ENCODE results near the gene IL21R.

GRCh38 chr16:27463741-27464591 lies 62.0 kb downstream of the IL21R start:
- TF ChIP-seq CTCF (IDR thresholded peaks at IDR 0.05; ENCODE audit: low read length) (no peak), EZH2 (optimal IDR thresholded peaks at IDR 0.05; ENCODE audit: low read depth, low read length) (no peak)

Data from MM.1S (cell line).